OCI-LY3 (cell line): ENCODE data around the gene NAE1.

ENCODE experiments used
- EZH2phosphoT487 ChIP-seq: fragments of 200-600 bp; shearing (Covaris generic); IDR thresholded peaks from 2 replicates; pipeline ENCODE4 v1.6.1; 2018; ENCODE audit warnings: antibody characterized with exemption, mixed run types, low read depth
- TF ChIP-seq, protein P1 (sequence below): fragments of 200-600, 300-600 bp; sonication (generic); IDR thresholded peaks from 2 replicates; pipeline ENCODE4 v1.5.1; 2014; ENCODE audit warnings: antibody characterized with exemption, low read length, low read depth

DNA sequence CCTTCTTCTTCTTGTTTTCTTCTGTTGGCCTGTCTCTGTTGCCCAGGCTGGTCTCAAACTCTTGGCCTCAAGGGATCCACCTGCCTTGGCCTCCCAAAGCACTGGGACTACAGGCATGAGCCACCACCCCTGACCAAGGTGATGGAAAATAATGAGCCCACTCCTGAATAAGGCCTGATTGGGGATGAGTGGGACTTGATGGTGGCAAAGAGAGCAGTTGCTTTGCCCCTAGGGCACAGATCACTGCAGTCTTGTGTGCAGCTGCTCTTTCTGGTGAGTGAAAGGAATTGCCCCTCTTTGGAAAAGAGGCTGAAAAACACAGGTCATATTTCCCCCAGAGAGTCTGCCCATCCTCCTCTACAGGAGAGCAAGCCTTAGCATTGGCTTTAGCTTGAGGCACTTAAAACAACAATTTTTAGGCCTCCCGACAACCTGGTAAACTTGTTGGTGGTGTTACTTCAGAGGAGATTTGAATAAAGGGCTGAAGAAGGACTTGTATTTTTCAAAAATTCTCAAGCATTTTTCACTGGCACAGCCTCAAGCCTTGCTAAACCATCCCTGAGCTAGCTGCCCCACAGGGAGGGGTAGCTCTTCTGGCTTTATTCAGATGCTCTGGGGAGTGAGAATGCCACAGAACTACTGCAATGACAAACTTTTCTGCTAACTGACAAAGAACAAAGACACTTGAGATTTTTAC is 43.5 kb upstream of the NAE1 start:
- TF ChIP-seq, protein P1, sequence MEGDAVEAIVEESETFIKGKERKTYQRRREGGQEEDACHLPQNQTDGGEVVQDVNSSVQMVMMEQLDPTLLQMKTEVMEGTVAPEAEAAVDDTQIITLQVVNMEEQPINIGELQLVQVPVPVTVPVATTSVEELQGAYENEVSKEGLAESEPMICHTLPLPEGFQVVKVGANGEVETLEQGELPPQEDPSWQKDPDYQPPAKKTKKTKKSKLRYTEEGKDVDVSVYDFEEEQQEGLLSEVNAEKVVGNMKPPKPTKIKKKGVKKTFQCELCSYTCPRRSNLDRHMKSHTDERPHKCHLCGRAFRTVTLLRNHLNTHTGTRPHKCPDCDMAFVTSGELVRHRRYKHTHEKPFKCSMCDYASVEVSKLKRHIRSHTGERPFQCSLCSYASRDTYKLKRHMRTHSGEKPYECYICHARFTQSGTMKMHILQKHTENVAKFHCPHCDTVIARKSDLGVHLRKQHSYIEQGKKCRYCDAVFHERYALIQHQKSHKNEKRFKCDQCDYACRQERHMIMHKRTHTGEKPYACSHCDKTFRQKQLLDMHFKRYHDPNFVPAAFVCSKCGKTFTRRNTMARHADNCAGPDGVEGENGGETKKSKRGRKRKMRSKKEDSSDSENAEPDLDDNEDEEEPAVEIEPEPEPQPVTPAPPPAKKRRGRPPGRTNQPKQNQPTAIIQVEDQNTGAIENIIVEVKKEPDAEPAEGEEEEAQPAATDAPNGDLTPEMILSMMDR = no peak
- no peak for TF ChIP-seq EZH2phosphoT487
